ENCODE results near the gene SGCA.

SGCA gene

DNA sequence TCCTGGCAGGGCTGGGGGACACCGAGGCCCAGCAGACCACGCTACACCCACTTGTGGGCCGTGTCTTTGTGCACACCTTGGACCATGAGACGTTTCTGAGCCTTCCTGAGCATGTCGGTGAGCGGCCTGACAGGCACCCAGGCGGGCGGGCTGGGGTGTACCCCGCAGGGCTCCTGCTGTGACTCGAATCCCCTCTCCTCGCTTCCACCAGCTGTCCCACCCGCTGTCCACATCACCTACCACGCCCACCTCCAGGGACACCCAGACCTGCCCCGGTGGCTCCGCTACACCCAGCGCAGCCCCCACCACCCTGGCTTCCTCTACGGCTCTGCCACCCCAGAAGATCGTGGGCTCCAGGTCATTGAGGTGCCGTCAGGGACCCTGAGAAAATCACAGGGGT, 1.6 kb downstream of the SGCA start:
- Histone ChIP-seq H3K27ac (no peak overlapping the region), H3K4me3 (ENCODE audit: low read depth, low read length) (no peak overlapping the region), H3K27me3 (replicated peaks) (no peaks in the 10 kb centered on the region), H3K36me3 (replicated peaks) (no peaks in the 10 kb centered on the region)
- no peak for TF ChIP-seq CTCF (IDR thresholded peaks at IDR 0.05; ENCODE audit: low read depth, low read length, missing control alignments)
- in situ Hi-C loops (cut with HindIII; ENCODE audit: low pct_ligation_motif_present, low sequenced_read_pairs): no loop called here
- DNase-seq: no peak

DNA sequence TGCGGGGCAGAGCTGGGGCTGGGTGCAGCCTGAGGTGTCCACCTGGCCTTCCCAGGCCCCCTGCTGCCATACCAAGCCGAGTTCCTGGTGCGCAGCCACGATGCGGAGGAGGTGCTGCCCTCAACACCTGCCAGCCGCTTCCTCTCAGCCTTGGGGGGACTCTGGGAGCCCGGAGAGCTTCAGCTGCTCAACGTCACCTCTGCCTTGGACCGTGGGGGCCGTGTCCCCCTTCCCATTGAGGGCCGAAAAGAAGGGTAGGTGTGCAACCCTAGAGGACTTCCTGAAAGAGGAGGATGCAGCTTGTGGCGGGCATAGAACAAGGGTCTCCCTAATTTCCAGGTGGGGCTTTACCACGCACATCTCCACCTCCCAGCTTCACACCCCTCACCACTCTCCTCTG, 2.5 kb downstream of the SGCA start:
- Histone ChIP-seq H3K36me3 (replicated peaks) (no peaks in the 10 kb centered on the region), H3K27ac (no peak overlapping the region), H3K4me3 (ENCODE audit: low read depth, low read length) (no peak overlapping the region), H3K27me3 (replicated peaks) (no peaks in the 10 kb centered on the region)
- TF ChIP-seq CTCF (IDR thresholded peaks at IDR 0.05; ENCODE audit: low read depth, low read length, missing control alignments): no peak
- in situ Hi-C loops (cut with HindIII; ENCODE audit: low pct_ligation_motif_present, low sequenced_read_pairs): no loop called here
- DNase-seq: no peak

- H3K36me3 ChIP-seq (replicated peaks): no peaks in the 10 kb centered on the region
- in situ Hi-C loops (cut with HindIII; ENCODE audit: low pct_ligation_motif_present, low sequenced_read_pairs): no loop called here
- DNase-seq: no peak
- no peaks in the 10 kb centered on the region for H3K27me3 ChIP-seq (replicated peaks)
- H3K4me3 ChIP-seq (ENCODE audit: low read depth, low read length): no peak overlapping the region
- TF ChIP-seq CTCF (IDR thresholded peaks at IDR 0.05; ENCODE audit: low read depth, low read length, missing control alignments): peak; percentile 93
- no peak overlapping the region for H3K27ac ChIP-seq
Observed at GRCh38 chr17:50169121-50169764, 3.4 kb downstream of the SGCA start.

GRCh38 chr17:50169881-50170459, 4.2 kb downstream of the SGCA start:
- Histone ChIP-seq H3K4me3 (ENCODE audit: low read depth, low read length) (no peak overlapping the region), H3K36me3 (replicated peaks) (no peaks in the 10 kb centered on the region), H3K27me3 (replicated peaks) (no peaks in the 10 kb centered on the region), H3K27ac (no peak overlapping the region)
- TF ChIP-seq CTCF (IDR thresholded peaks at IDR 0.05; ENCODE audit: low read depth, low read length, missing control alignments): no peak
- no peak for DNase-seq
- in situ Hi-C loops (cut with HindIII; ENCODE audit: low pct_ligation_motif_present, low sequenced_read_pairs): no loop called here

DNA sequence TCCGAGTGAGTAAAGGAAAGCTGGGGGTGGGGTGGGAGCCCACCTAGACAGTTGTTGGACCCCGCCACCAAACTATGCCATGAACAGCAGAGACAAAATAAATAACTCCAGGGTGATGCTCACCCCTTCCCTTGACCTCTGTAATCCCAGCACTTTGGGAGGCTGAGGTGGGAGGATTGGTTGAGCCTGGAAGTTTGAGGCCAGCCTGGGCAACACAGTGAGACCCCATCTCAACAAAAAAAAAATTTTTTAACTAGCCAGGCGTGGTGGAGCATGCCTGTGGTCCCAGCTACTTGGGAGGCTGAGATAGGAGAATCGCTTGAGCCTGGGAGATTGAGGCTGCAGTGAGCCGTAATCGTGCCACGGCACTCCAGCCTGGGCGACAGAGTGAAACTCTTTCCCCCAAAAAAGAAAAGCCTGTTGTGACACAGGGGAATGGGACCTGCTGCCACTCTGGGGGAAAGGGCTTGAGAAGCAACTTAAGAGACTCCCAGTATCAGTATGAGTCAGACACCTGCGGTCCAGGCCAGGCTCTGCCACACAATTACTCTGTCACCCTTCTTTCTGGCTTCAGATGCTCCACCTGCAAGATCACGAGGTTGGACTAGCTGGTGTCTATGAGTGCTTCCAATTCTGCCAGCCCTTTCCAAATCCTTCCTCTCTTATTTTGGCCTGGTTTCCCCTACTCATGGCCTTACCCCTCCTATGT, 5.0 kb downstream of the SGCA start:
- TF ChIP-seq CTCF (IDR thresholded peaks at IDR 0.05; ENCODE audit: low read depth, low read length, missing control alignments): no peak
- Histone ChIP-seq H3K27me3 (replicated peaks) (no peaks in the 10 kb centered on the region), H3K27ac (no peak overlapping the region), H3K36me3 (replicated peaks) (no peaks in the 10 kb centered on the region), H3K4me3 (ENCODE audit: low read depth, low read length) (no peak overlapping the region)
- no peak for DNase-seq
- in situ Hi-C loops (cut with HindIII; ENCODE audit: low pct_ligation_motif_present, low sequenced_read_pairs): no loop called here

Data from brain microvascular endothelial cell (primary cell).